ENCODE measurements around the gene NAA38. TPM values are rescaled to one million over a fixed set of nuclear protein-coding genes. Genes with fewer than 3 reads are reported as not detected.

The NAA38 gene
- total RNA-seq (2021) (41.8 to 46.3 TPM (median 43.4 TPM) in 3 replicates), Bru-seq, nascent RNA (percentile 68 among the genes with signal in this experiment)
- long read RNA-seq, experiment 1, transcript NAA38-205 (3 exons, 852 nt): minor isoform, 10 of 34 reads
- long read RNA-seq, experiment 1, transcript NAA38-201 (2 exons, 999 nt): major isoform, 14 of 34 reads
- long read RNA-seq, experiment 1, partial matches to known transcripts: 0 of 34 reads
- long read RNA-seq, experiment 1, other reads (novel, unspliced or antisense): 6 of 34 reads
- long read RNA-seq, experiment 2, transcript NAA38-205 (3 exons, 852 nt): minor isoform, 7 of 43 reads
- long read RNA-seq, experiment 2, transcript NAA38-201 (2 exons, 999 nt): major isoform, 18 of 43 reads
- long read RNA-seq, experiment 2, transcript NAA38-206 (2 exons, 424 nt): minor isoform, 5 of 43 reads
- long read RNA-seq, experiment 2, partial matches to known transcripts: 0 of 43 reads
- long read RNA-seq, experiment 2, other reads (novel, unspliced or antisense): 9 of 43 reads
- long read RNA-seq, experiment 3, partial matches to known transcripts: 0 of 5 reads
- long read RNA-seq, experiment 3, other reads (novel, unspliced or antisense): 1 of 5 reads

- H3K27ac Mint-ChIP-seq: no peak within 1 kb of the TSS
- POLR2A ChIA-PET: interaction anchor here (0.5 to 1.5 kb wide), 8 partner anchors 12 to 169 kb away, joined by 3 to 11 read pairs (median 6); partner anchors contain the start of genes DNAH2, TP53 and WRAP53
- DNase-seq (ENCODE audit: low spot score) (peak; percentile 96), ATAC-seq (peak; percentile 84)
- H3K4me1 Mint-ChIP-seq: peaks cover 22% of the 10 kb centered on the region
- peaks cover 6% of the 10 kb centered on the region for H3K36me3 Mint-ChIP-seq
- peaks cover 19% of the 10 kb centered on the region for H3K27me3 Mint-ChIP-seq (ENCODE audit: low read depth)
- no peaks in the 10 kb centered on the region for H3K9me3 Mint-ChIP-seq
- CTCF ChIA-PET: interaction anchor here (0.6 to 3.1 kb wide), 32 partner anchors 10 to 643 kb away, joined by 3 to 63 read pairs (median 4); partner anchors contain the start of genes ALOXE3, CHD3, KCNAB3 and KDM6B
- TF ChIP-seq GABPB1 (CRISPR knock-in tag; IDR thresholded peaks at IDR 0.05): peak; percentile 8; the same call in 1 of the 2 replicates
- TF ChIP-seq ZMAT4 (CRISPR knock-in tag; IDR thresholded peaks at IDR 0.05): no peak
- peak; percentile 70; the same call in 1 of the 2 replicates for TF ChIP-seq FOXP1 (CRISPR knock-in tag; IDR thresholded peaks at IDR 0.05; ENCODE audit: borderline replicate concordance)
- peak; percentile 51 for TF ChIP-seq FOXK1 (CRISPR knock-in tag; IDR thresholded peaks at IDR 0.05)
- 0 out of 2 replicates have a peak, but pooled peaks have one; percentile 66 for TF ChIP-seq ZNF232 (CRISPR knock-in tag; IDR thresholded peaks at IDR 0.05)
- H3K4me3 Mint-ChIP-seq: no peak within 1 kb of the TSS
Observed at GRCh38 chr17:7856811-7857712, at the start of gene NAA38. NAA38 (minus strand) TSS chr17:7857559; CDS start chr17:7857463, 96 bp downstream.

- ATAC-seq: no peak
- TF ChIP-seq MXD4 (CRISPR knock-in tag; IDR thresholded peaks at IDR 0.05; ENCODE audit: borderline replicate concordance) (no peak), ZNF263 (CRISPR knock-in tag; IDR thresholded peaks at IDR 0.05; ENCODE audit: low read depth) (no peak), NFE2L1 (CRISPR knock-in tag; IDR thresholded peaks at IDR 0.05) (no peak), FOXJ3 (CRISPR knock-in tag; IDR thresholded peaks at IDR 0.05; ENCODE audit: borderline replicate concordance) (no peak), JAZF1 (CRISPR knock-in tag; IDR thresholded peaks at IDR 0.05) (no peak), TEAD1 (CRISPR knock-in tag; IDR thresholded peaks at IDR 0.05) (no peak), ERG (CRISPR knock-in tag; IDR thresholded peaks at IDR 0.05) (no peak), ZMAT4 (CRISPR knock-in tag; IDR thresholded peaks at IDR 0.05) (no peak), PRRX2 (CRISPR knock-in tag; IDR thresholded peaks at IDR 0.05) (no peak), ZBTB43 (CRISPR knock-in tag; IDR thresholded peaks at IDR 0.05) (no peak), ELF4 (CRISPR knock-in tag; IDR thresholded peaks at IDR 0.05; ENCODE audit: low read depth) (no peak), ZNF219 (CRISPR knock-in tag; IDR thresholded peaks at IDR 0.05; ENCODE audit: borderline replicate concordance) (no peak), CTCF (IDR thresholded peaks at IDR 0.05) (no peak), CBFB (CRISPR knock-in tag; IDR thresholded peaks at IDR 0.05; ENCODE audit: low read depth) (no peak), ZNF532 (CRISPR knock-in tag; IDR thresholded peaks at IDR 0.05; ENCODE audit: borderline replicate concordance) (no peak)
Observed at GRCh38 chr17:7903154-7904103, 46.1 kb upstream of the NAA38 start.

More at GRCh38 chr17:7903154-7904103, 46.1 kb upstream of the NAA38 start:
- Mint-ChIP-seq H3K27me3 (ENCODE audit: low read depth) (no peaks in the 10 kb centered on the region), H3K27ac (no peak overlapping the region), H3K36me3 (peaks cover 17% of the 10 kb centered on the region; the same call in 1 of the 2 replicates), H3K4me3 (no peak overlapping the region), H3K4me1 (0 out of 2 replicates have a peak, but pooled peaks cover 3% of the 10 kb centered on the region), H3K9me3 (no peaks in the 10 kb centered on the region)
- CTCF ChIA-PET: interaction anchor here (0.8 to 1.2 kb wide), 4 partner anchors 9 to 157 kb away, joined by 3 to 6 read pairs (median 4); partner anchors contain the start of gene NAA38
- POLR2A ChIA-PET: no interaction called here
- no peak for DNase-seq (ENCODE audit: low spot score)

Data from WTC11 (cell line).